Coronary artery (tissue), 2 donors: ENCODE measurements around the gene NAXE.
A peak's percentile ranks its signal among the peaks of the same experiment; 100 is the strongest.
"Not testable (repeated sequence)": the region's sequence is repeated elsewhere in the genome, so short reads cannot be mapped to it uniquely, and the experiment has no call there.

Experiments used
- DNase-seq: peaks from one replicate; pipeline ENCODE4 v3.0.0-alpha.2; 2017; ENCODE audit warnings: low spot score
- H3K27ac ChIP-seq, 2 donors: fragments of 200-600 bp; sonication (generic); one replicate each; pipeline ENCODE4 v1.5.1; 2016 to 2019
- H3K4me3 ChIP-seq: fragments of 200-600 bp; sonication (generic); 2 replicates; pipeline ENCODE4 v1.5.1; 2016; ENCODE audit warnings: mild to moderate bottlenecking, moderate library complexity
- TF ChIP-seq, protein P1 (sequence below): fragments of 200-600 bp; sonication (generic); IDR thresholded peaks from one replicate; pipeline ENCODE4 v1.5.1; 2019; ENCODE audit warnings: antibody characterized with exemption

Gene NAXE

DNA sequence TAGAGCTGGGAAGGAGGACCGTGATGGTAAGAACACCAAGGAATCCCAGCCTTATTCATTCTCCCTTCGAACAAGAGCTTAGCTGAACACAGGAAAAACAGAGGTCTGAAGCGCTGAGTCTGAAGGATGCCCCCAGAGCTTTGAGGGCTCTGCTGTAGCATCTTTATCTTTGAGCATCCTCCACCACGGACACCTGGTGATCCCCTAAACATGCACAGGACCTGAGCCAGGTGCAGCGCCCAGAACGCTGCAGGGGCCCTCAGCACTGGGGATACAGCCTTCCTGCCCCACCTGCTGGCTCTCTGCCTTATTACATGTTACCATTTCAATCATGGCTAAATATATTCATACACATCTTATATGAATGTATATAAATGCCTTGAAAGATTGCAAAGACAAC is 17.4 kb downstream of the NAXE start:
- TF ChIP-seq, protein P1, sequence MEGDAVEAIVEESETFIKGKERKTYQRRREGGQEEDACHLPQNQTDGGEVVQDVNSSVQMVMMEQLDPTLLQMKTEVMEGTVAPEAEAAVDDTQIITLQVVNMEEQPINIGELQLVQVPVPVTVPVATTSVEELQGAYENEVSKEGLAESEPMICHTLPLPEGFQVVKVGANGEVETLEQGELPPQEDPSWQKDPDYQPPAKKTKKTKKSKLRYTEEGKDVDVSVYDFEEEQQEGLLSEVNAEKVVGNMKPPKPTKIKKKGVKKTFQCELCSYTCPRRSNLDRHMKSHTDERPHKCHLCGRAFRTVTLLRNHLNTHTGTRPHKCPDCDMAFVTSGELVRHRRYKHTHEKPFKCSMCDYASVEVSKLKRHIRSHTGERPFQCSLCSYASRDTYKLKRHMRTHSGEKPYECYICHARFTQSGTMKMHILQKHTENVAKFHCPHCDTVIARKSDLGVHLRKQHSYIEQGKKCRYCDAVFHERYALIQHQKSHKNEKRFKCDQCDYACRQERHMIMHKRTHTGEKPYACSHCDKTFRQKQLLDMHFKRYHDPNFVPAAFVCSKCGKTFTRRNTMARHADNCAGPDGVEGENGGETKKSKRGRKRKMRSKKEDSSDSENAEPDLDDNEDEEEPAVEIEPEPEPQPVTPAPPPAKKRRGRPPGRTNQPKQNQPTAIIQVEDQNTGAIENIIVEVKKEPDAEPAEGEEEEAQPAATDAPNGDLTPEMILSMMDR: no peak
- DNase-seq: no peak
- no peak overlapping the region for H3K27ac ChIP-seq
- H3K4me3 ChIP-seq: no peak overlapping the region

DNA sequence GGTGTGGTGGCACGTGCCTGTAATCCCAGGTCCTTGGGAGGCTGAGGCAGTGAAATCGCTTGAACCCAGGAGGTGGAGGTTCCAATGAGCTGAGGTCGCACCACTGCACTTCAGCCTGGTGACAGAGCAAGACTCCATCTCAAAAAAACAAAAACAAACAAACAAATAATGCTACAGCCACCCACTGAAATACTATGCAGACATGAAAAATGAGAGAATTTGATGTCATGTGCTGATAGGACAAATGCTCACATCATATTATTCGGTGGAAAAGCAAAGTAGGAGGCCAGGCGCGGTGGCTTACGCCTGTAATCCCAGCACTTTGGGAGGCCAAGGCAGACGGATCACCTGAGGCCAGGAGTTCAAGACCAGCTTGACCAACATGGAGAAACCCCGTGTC is 18.5 kb downstream of the NAXE start:
- not testable (repeated sequence) for H3K27ac ChIP-seq, H3K4me3 ChIP-seq, DNase-seq

DNA sequence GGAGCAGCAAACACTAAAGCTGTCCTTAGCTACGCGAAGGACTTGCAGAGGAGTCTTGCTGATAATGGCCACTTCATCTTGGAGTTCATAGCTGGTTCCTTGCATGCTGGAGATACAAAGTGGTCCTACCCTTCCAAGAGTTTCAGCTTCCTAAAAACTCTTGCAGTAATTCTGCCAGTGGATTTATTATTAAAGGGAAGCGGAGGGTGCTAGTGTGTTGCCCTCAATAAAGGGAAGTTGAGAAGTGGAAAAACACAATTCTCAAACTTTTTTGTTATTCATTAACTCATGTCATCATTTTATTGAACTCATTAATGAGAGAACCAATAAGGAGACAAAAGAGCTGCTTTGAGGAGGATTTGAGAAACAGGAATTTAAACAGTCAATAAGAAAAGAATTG is 21.1 kb downstream of the NAXE start:
- H3K27ac ChIP-seq: no peak overlapping the region

DNA sequence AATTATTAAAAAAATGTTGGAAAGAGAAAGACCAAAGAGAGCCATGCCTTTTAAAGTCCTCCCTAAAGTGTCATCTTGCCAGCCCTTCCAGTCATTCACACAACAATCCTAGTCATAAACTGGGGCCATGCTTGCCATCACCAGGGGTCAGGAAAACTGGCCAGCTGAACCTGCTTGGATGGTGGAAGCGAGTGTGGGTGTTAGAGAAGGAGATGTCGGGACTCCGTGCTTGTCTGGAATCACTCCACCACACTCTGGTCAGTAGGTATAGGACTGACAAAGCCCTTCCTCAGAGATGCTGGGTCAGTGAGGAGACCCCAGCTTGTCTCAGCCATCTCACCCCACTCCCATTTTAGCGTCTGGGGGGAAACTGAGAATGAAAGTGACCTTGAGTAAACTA is 24.4 kb downstream of the NAXE start:
- DNase-seq: no peak
- H3K4me3 ChIP-seq: peak overlapping the region; percentile 53
- TF ChIP-seq, protein P1: no peak
- H3K27ac ChIP-seq: peak overlapping the region; percentile 64 to 87

More for the DNA sequence above, 21.1 kb downstream of the NAXE start:
- TF ChIP-seq, protein P1: no peak
- no peak overlapping the region for H3K4me3 ChIP-seq
- no peak for DNase-seq

DNA sequence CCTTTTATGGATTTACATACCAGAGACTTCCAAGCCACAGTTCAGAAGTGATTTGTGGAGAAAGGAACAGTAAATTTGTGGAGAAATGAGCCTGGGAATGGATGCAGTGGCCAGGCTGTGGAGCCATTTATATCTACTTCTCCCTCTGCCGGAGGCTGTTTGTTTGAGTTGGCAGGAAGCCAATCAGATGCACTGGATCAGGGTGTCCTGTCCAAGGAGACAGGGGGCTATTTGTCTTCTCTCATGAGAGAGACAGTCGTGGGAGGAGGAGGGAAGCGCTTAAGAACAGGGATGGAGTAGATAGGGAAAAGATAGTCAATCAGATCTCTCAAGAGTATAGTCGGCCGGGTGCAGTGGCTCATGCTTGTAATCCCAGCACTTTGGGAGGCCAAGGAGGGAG is 24.9 kb downstream of the NAXE start:
- DNase-seq: no peak
- Histone ChIP-seq H3K27ac (peak overlapping the region; percentile 64 to 87), H3K4me3 (peak overlapping the region; percentile 53)
- TF ChIP-seq, protein P1: no peak

GRCh38 chr1:156618853-156619581 is 27.4 kb downstream of the NAXE start, which contains the start of gene HAPLN2:
Gene HAPLN2 (plus strand): TSS chr1:156619415. CDS start chr1:156623491, 4,076 bp downstream.
- TF ChIP-seq, protein P1: no peak
- no peak for DNase-seq
- Histone ChIP-seq H3K27ac (no peak within 1 kb of the TSS), H3K4me3 (no peak within 1 kb of the TSS)

- DNase-seq: no peak
- H3K27ac ChIP-seq: no peak overlapping the region
Observed at GRCh38 chr1:156619582-156619955, 28.0 kb downstream of the NAXE start.

More at GRCh38 chr1:156619582-156619955, 28.0 kb downstream of the NAXE start:
- TF ChIP-seq, protein P1: no peak
- no peak overlapping the region for H3K4me3 ChIP-seq
